Panc1 (cell line): ENCODE measurements around the gene VRK3. TPM values are rescaled to one million over a fixed set of nuclear protein-coding genes. Genes with fewer than 3 reads are reported as not detected.

Experiments used
- ATAC-seq: fragments of 200-7000 bp; cut with Tn5 transposase; 2 replicates; pipeline ENCODE4 v1.9.1; 2020; ENCODE audit warnings: mild to moderate bottlenecking, moderate library complexity
- BruUV-seq: library from RNA; stranded (reverse); fragments of 400-500 nt; replicated peaks from 2 replicates; lab custom pipeline; 2021; lab: Mats Ljungman, UMichigan
- CTCF ChIA-PET: fragments of 300-600 bp; sonication (Branson Sonifier 250); formaldehyde crosslinking; loops from one replicate; lab custom pipeline; 2022; ENCODE audit warnings: antibody characterized with exemption; lab: Charles Lee
- POLR2A ChIA-PET: fragments of 300-600 bp; sonication (Branson Sonifier 250); formaldehyde crosslinking; loops from one replicate; lab custom pipeline; 2022; ENCODE audit warnings: antibody characterized with exemption; lab: Charles Lee
- DNase-seq: peaks from one replicate; pipeline ENCODE4 v3.0.0-alpha.2; 2010; ENCODE audit warnings: low read depth, low spot score
- H3K27ac ChIP-seq: 2 replicates; pipeline ENCODE4 v1.5.1; 2011; ENCODE audit warnings: mild to moderate bottlenecking, low read length, inconsistent platforms
- H3K27me3 ChIP-seq: fragments of 200-500 bp; sonication (Bioruptor generic); 2 replicates; pipeline ENCODE4 v1.6.0; 2014; ENCODE audit warnings: low read length, inconsistent platforms; ENCODE audit not compliant: control insufficient read depth, insufficient read depth
- H3K36me3 ChIP-seq: fragments of 200-500 bp; sonication (Bioruptor generic); 2 replicates; pipeline ENCODE4 v1.5.1; 2014; ENCODE audit warnings: inconsistent platforms, mild to moderate bottlenecking, low read length, moderate library complexity; ENCODE audit not compliant: control insufficient read depth, insufficient read depth
- H3K4me1 ChIP-seq: 2 replicates; pipeline ENCODE4 v1.5.1; 2011; ENCODE audit warnings: inconsistent platforms, mild to moderate bottlenecking, low read length, moderate library complexity; ENCODE audit not compliant: control insufficient read depth, insufficient read depth
- H3K4me3 ChIP-seq, 2 experiments: 2 replicates each; pipeline ENCODE4 v1.5.1; 2011 to 2012; ENCODE audit warnings: low read depth in 2 of 2, low read length in 2 of 2, mild to moderate bottlenecking in 2 of 2, inconsistent platforms in 1 of 2, moderate library complexity in 1 of 2
- H3K9me3 ChIP-seq: fragments of 200-500 bp; sonication (Bioruptor generic); 2 replicates; pipeline ENCODE4 v1.5.1; 2014; ENCODE audit warnings: low read depth, mild to moderate bottlenecking, inconsistent platforms, low read length, moderate library complexity; ENCODE audit not compliant: control insufficient read depth, insufficient read depth
- CTCF ChIP-seq: fragments of 450-650 bp; IDR thresholded peaks from 2 replicates; pipeline ENCODE4 v1.5.1; 2017; ENCODE audit warnings: mild to moderate bottlenecking
- POLR2AphosphoS5 ChIP-seq: IDR thresholded peaks from 2 replicates; pipeline ENCODE4 v1.6.1; 2012; ENCODE audit warnings: mild to moderate bottlenecking, low read depth, low read length, moderate library complexity
- REST ChIP-seq, 2 experiments: IDR thresholded peaks; 2 replicates each; pipeline ENCODE4 v1.6.1; 2011 to 2012; ENCODE audit warnings: low read depth in 2 of 2, control low read depth in 1 of 2, low read length in 1 of 2, mild to moderate bottlenecking in 1 of 2, moderate library complexity in 1 of 2; ENCODE audit not compliant: insufficient read depth in 1 of 2
- SIN3A ChIP-seq: IDR thresholded peaks from 2 replicates; pipeline ENCODE4 v1.6.1; 2012; ENCODE audit warnings: low read depth, mild to moderate bottlenecking, low read length, moderate library complexity, borderline replicate concordance; ENCODE audit not compliant: insufficient read depth
- TCF7L2 ChIP-seq: IDR thresholded peaks from 2 replicates; pipeline ENCODE4 v1.6.1; 2011; ENCODE audit warnings: mild to moderate bottlenecking, low read depth, low read length, inconsistent platforms
- in situ Hi-C: cut with HindIII; loops from 2 replicates; pipeline ENCODE4 v1.10.0; 2016; ENCODE audit warnings: low sequenced_read_pairs, low pct_unique_long_range_greater_than_20kb
- intact Hi-C: fragments of 100-400 bp; cut with micrococcal nuclease; formaldehyde crosslinking; loops from one replicate; pipeline ENCODE4 v1.10.0; 2022; ENCODE audit not compliant: unreplicated experiment
- total RNA-seq: library from RNA; stranded (reverse); gene quantifications from one replicate; pipeline ENCODE4 v1.2.1, GENCODE V29; 2021; ENCODE audit not compliant: unreplicated experiment

VRK3 gene
- total RNA-seq, 1 experiment from 2014 or later, result 32.6 TPM

GRCh38 chr19:50060107-50060506, 34.9 kb upstream of the VRK3 start:
- H3K4me3 ChIP-seq, result no peak overlapping the region
- in situ Hi-C loops, result no loop called here
- peaks cover 18% of the 10 kb centered on the region for H3K9me3 ChIP-seq
- no TSS peak for BruUV-seq
- DNase-seq, result no peak
- ATAC-seq, result no peak
- ChIA-PET POLR2A (no interaction called here), CTCF (no interaction called here)
- no peak overlapping the region for H3K27ac ChIP-seq
- intact Hi-C loops, result no loop called here
- TF ChIP-seq TCF7L2 (no peak), REST (IDR thresholded peaks at IDR 0.05; ENCODE audit: insufficient read depth in 1 of 2, low read depth in 2 of 2, low read length in 1 of 2) (no peak), POLR2AphosphoS5 (no peak), SIN3A (no peak), CTCF (no peak)
- H3K27me3 ChIP-seq, result no peaks in the 10 kb centered on the region
- no peaks in the 10 kb centered on the region for H3K4me1 ChIP-seq
- H3K36me3 ChIP-seq, result no peaks in the 10 kb centered on the region

GRCh38 chr19:50059045-50059444, 33.9 kb upstream of the VRK3 start:
- ChIA-PET CTCF (no interaction called here), POLR2A (no interaction called here)
- peaks cover 18% of the 10 kb centered on the region for H3K9me3 ChIP-seq
- DNase-seq, result no peak
- no peak for TF ChIP-seq TCF7L2
- no peak for TF ChIP-seq POLR2AphosphoS5
- TF ChIP-seq SIN3A, result no peak
- TF ChIP-seq REST (IDR thresholded peaks at IDR 0.05; ENCODE audit: insufficient read depth in 1 of 2, low read depth in 2 of 2, low read length in 1 of 2), result no peak
- no peak for TF ChIP-seq CTCF
- no peaks in the 10 kb centered on the region for H3K36me3 ChIP-seq
- intact Hi-C loops, result no loop called here
- H3K27me3 ChIP-seq, result no peaks in the 10 kb centered on the region
- no peak overlapping the region for H3K4me3 ChIP-seq
- no peaks in the 10 kb centered on the region for H3K4me1 ChIP-seq
- H3K27ac ChIP-seq, result no peak overlapping the region
- in situ Hi-C loops, result no loop called here
- no TSS peak for BruUV-seq
- ATAC-seq, result no peak
